Psoas muscle (tissue), 8 donors: ENCODE data around the gene NT5C2. TPM values are rescaled to one million over a fixed set of nuclear protein-coding genes. Genes with fewer than 3 reads are reported as not detected.

Experiments
- ATAC-seq, 4 donors: fragments of 200-7000 bp; cut with Tn5 transposase; one replicate each; pipeline ENCODE4 v1.9.1; 2020; ENCODE audit warnings: moderate library complexity in 3 of 4, mild to moderate bottlenecking in 2 of 4
- DNase-seq, 2 donors: peaks; one replicate each; pipeline ENCODE4 v3.0.0-alpha.2; 2020
- H3K27ac ChIP-seq: fragments of 200-600 bp; one replicate; pipeline ENCODE4 v1.8.0; 2022
- H3K27me3 ChIP-seq, 3 donors: fragments of 200-600 bp in 1 of 3; one replicate each; pipeline versions ENCODE4 v1.6.1 to v1.8.0; 2013 to 2022; ENCODE audit warnings: low read length in 2 of 3, mild to moderate bottlenecking in 2 of 3, moderate library complexity in 1 of 3; ENCODE audit not compliant: insufficient read depth in 3 of 3
- H3K36me3 ChIP-seq, 2 donors: fragments of 200-600 bp in 1 of 2; one replicate each; pipeline versions ENCODE4 v1.6.1 to v1.8.0; 2013 to 2022; ENCODE audit warnings: low read depth in 1 of 2, mild to moderate bottlenecking in 1 of 2, moderate library complexity in 1 of 2; ENCODE audit not compliant: insufficient read depth in 1 of 2
- H3K4me1 ChIP-seq: fragments of 200-600 bp; one replicate; pipeline ENCODE4 v1.8.0; 2022
- H3K4me3 ChIP-seq: fragments of 200-600 bp; one replicate; pipeline ENCODE4 v1.8.0; 2022; ENCODE audit warnings: mild to moderate bottlenecking
- H3K9me3 ChIP-seq: fragments of 200-600 bp; one replicate; pipeline ENCODE4 v1.8.0; 2022
- WGBS, 3 donors: extraction: QIAGEN DNeasy Blood & Tissue Kit; methylation state at CpG; one replicate each; pipeline versions ENCODE4 v1.1.6 to v1.1.7; 2013; 5-methylcytosine and 5-hydroxymethylcytosine counted together
- intact Hi-C, 2 donors: fragments of 100-400 bp; cut with DNase I; formaldehyde crosslinking; loops; one replicate each; pipeline versions ENCODE4 v1.11.0 to v1.14.2; 2022
- polyA plus RNA-seq, 3 donors: library from polyadenylated mRNA; stranded (reverse); fragments of 200-250 nt; gene quantifications; one replicate each; pipeline ENCODE4 v1.2.3, GENCODE V29; 2013
- total RNA-seq, 4 donors: library from RNA; stranded (reverse); fragmentation: NEBNext Ultra II Directional in 2 of 4; extraction: Animal tissue kit (Norgen Biotek cat#: 25700) in 2 of 4; gene quantifications; one replicate each; pipeline versions ENCODE4 v1.2.1 to v1.2.4, GENCODE V29; 2021 to 2023
- TF ChIP-seq, protein P1 (sequence below): fragments of 200-600 bp; IDR thresholded peaks from one replicate; pipeline ENCODE4 v1.8.0; 2022; ENCODE audit warnings: antibody characterized with exemption
- donor health status: healthy with polysubstance abuse.
- donor health status: DM: no; HTN: no; CAD: no; lungs with moderate emphysema.
- donor health status: Bipolar disorder and iron deficiency.
- donor health status: healthy.
- donor health status: DM: yes; HTN: yes; CAD: no.
- donor health status: DM: no; HTN: no; CAD: no.
- donor health status: DM: no; HTN: no; CAD: no.
- donor health status: DM: yes; HTN: yes; CAD: no.

The NT5C2 gene
- total and polyA plus RNA-seq, 7 donors = 17.8 to 94.6 (median 64.5) TPM

DNA sequence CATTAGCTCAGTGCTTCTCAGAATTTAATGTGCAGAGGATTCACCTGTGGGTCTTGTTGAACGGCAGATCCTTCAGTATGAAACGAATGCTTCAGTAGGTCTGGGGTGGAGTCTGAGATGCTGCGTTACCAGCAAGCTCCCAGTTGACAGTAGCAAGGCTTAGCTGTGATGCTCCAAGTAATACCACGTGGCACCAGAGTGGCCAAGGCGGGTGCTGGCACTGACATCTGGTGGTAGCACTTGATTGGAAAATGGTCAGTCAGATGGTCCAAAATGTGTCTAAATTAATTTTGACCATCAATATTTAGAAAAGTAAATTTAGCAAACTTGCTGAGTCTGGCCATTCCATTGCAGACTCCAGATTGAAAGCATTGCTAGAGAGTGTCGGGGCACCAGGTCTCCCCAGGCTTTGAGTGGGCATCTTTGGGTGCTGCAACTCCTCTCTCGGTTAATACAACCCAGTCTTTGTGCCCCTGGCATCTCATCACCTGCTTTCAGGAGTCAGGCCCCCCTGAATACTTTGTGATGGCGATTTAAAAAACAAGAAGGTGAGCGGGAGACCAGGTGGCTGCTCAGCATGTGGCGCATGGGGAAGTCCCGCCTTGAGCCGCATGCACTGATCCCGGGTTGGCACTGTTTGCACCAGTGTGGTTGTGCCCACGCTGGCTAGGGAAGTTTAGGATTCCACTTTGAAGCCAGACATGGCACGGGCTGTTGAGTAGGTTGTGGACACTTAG lies 130.1 kb downstream of the NT5C2 start:
- TF ChIP-seq, protein P1, sequence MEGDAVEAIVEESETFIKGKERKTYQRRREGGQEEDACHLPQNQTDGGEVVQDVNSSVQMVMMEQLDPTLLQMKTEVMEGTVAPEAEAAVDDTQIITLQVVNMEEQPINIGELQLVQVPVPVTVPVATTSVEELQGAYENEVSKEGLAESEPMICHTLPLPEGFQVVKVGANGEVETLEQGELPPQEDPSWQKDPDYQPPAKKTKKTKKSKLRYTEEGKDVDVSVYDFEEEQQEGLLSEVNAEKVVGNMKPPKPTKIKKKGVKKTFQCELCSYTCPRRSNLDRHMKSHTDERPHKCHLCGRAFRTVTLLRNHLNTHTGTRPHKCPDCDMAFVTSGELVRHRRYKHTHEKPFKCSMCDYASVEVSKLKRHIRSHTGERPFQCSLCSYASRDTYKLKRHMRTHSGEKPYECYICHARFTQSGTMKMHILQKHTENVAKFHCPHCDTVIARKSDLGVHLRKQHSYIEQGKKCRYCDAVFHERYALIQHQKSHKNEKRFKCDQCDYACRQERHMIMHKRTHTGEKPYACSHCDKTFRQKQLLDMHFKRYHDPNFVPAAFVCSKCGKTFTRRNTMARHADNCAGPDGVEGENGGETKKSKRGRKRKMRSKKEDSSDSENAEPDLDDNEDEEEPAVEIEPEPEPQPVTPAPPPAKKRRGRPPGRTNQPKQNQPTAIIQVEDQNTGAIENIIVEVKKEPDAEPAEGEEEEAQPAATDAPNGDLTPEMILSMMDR = no peak
- intact Hi-C loops = loop anchor here in 1 of 2 donors (10.0 kb wide), 1 partner anchor 338 kb away; no protein-coding TSS in a partner anchor
- Histone ChIP-seq H3K4me1 (no peaks in the 10 kb centered on the region), H3K36me3 (no peaks in the 10 kb centered on the region), H3K4me3 (no peak overlapping the region), H3K27ac (no peak overlapping the region), H3K27me3 (no peaks in the 10 kb centered on the region), H3K9me3 (no peaks in the 10 kb centered on the region)
- DNase-seq (no peak), ATAC-seq (no peak)
- 67 to 76% (median 68%) methylated on average over 15 of the region's 15 CpGs for WGBS, 3 donors

DNA sequence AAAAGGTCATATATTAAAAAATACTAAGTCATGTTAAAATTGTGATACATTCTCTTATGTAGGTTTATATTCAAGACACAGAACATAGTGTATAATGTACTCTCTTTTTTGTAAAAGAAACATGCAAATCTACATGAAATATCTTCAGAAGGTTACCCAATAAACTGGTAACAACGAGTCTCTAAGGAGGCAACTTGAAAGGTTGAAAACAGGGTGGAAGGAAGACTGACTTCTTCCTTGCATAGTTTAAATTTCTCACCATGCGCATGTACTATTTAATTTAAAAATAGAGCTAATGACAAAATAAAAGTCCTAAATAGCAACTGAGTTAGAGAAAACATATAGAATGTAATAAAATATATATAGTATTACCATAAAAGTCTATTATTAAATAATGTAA lies 132.5 kb downstream of the NT5C2 start:
- 78 to 81% (median 80%) methylated on average over 2 of the region's 2 CpGs for WGBS, 3 donors
- TF ChIP-seq, protein P1 = no peak
- intact Hi-C loops = loop anchor here in 1 of 2 donors (10.0 kb wide), 1 partner anchor 336 kb away; no protein-coding TSS in a partner anchor
- Histone ChIP-seq H3K27ac (no peak overlapping the region), H3K27me3 (no peaks in the 10 kb centered on the region), H3K4me3 (no peak overlapping the region), H3K4me1 (no peaks in the 10 kb centered on the region), H3K9me3 (no peaks in the 10 kb centered on the region), H3K36me3 (peaks cover 0 to 11% of the 10 kb centered on the region in 2 donors)
- no peak for ATAC-seq
- DNase-seq = no peak

GRCh38 chr10:103058034-103058433 lies 135.0 kb downstream of the NT5C2 start:
- no peaks in the 10 kb centered on the region for H3K4me1 ChIP-seq
- ATAC-seq = no peak
- TF ChIP-seq, protein P1 = no peak
- 59 to 70% (median 64%) methylated on average over 3 of the region's 3 CpGs for WGBS, 3 donors
- intact Hi-C loops = no loop called here
- DNase-seq = no peak
- H3K27me3 ChIP-seq = no peaks in the 10 kb centered on the region
- no peak overlapping the region for H3K27ac ChIP-seq
- no peaks in the 10 kb centered on the region for H3K9me3 ChIP-seq
- peaks cover 0 to 11% of the 10 kb centered on the region in 2 donors for H3K36me3 ChIP-seq
- H3K4me3 ChIP-seq = no peak overlapping the region

DNA sequence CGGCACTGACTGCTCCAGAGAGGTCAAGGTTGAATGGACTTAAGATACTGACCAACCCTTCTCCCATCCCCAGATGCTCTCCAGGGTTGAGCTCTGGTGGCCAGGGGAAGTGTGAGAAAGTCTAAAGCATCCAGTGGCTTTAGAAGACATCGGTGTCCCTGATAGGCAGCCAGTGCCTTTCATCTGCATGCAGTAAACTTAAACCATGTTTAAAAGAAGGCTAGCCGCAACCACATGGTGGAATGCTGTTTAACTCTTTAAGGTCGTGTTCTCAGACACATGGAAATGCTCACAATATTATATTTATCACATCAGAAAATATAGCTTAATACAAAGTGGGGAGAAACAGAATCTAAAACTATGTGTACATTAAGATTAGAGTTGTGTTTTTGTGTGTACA lies 138.0 kb downstream of the NT5C2 start:
- no peak for ATAC-seq
- intact Hi-C loops = no loop called here

More for the DNA sequence above, 138.0 kb downstream of the NT5C2 start:
- H3K9me3 ChIP-seq = no peaks in the 10 kb centered on the region
- no peaks in the 10 kb centered on the region for H3K4me1 ChIP-seq
- TF ChIP-seq, protein P1 = no peak
- no peak overlapping the region for H3K4me3 ChIP-seq
- H3K27ac ChIP-seq = no peak overlapping the region
- no peak for DNase-seq
- H3K27me3 ChIP-seq = no peaks in the 10 kb centered on the region
- peaks cover 0 to 11% of the 10 kb centered on the region in 2 donors for H3K36me3 ChIP-seq
- 60 to 64% (median 62%) methylated on average over 4 of the region's 4 CpGs for WGBS, 3 donors
